ENCODE results near the gene TTYH3.

DNA sequence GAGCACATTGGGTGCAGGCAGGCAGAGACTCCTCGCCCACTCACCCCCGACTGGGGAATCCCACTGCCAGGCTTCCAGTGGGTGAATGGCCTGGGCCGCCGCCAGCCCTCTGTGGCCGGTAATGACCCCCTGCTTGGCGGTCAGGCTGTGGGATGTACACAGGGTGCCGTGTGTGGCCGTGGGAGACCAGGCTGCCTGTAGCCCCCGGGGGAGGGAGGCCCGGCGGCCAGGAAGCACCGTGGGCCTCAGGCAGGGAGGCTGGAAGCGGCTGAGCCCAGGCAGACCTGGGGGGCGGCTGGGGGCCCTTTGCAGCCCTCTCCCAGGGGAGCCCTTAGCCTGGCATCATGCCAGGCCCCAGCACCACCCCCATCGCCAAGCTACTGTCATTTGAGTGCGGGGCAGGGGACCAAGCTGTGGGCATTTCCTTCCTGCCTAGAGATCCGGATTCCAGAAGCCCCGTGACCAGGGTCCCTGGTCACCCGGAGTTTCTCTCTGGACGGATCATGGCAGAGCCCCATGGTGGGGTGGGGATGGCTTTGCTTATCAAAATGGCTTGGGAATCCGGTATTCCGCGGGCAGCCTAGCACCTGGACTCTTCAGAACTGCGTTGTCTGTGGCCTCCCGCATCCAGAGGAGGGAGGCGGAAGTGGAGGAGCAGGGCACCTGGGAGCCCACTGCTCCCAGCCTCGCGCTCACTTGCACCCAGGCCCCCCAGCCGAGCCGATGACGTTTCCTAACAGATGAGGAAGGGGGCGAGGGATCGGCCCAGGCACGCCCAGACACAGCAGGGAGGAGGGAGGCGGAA, 1.1 kb downstream of the TTYH3 start:
- TF ChIP-seq CTCF (IDR thresholded peaks at IDR 0.05) (no peak), ZFX (IDR thresholded peaks at IDR 0.05; ENCODE audit: borderline replicate concordance) (no peak)

Measured in 22Rv1 (cell line).